Activated CD4-positive, CD25-positive, alpha-beta regulatory T cell (primary cell): ENCODE data around the gene SGTA.

Experiments used
- DNase-seq, 4 experiments: peaks; one replicate each; lab custom pipeline; 2025; lab: John Stamatoyannopoulos, UW

The SGTA gene

GRCh38 chr19:2770055-2771013 lies 12.7 kb downstream of the SGTA start:
- DNase-seq = no peak

- DNase-seq = no peak
These were observed 13.9 kb downstream of the SGTA start for GRCh38 chr19:2769218-2769617.

GRCh38 chr19:2768365-2769132 lies 14.5 kb downstream of the SGTA start:
- DNase-seq = no peak

- no peak for DNase-seq
These were observed 15.4 kb downstream of the SGTA start for GRCh38 chr19:2767688-2768087.

GRCh38 chr19:2766594-2767372 lies 16.3 kb downstream of the SGTA start:
- no peak for DNase-seq

- DNase-seq = no peak
These were observed 17.7 kb downstream of the SGTA start for GRCh38 chr19:2765376-2765775.

- no peak for DNase-seq
These were observed 18.1 kb downstream of the SGTA start for GRCh38 chr19:2764945-2765344.

GRCh38 chr19:2763687-2764086 lies 19.4 kb downstream of the SGTA start:
- DNase-seq = no peak

GRCh38 chr19:2762783-2763496 lies 20.1 kb downstream of the SGTA start:
- DNase-seq = no peak

GRCh38 chr19:2761876-2762782 lies 20.9 kb downstream of the SGTA start:
- DNase-seq = no peak

GRCh38 chr19:2761309-2761677 lies 21.8 kb downstream of the SGTA start:
- DNase-seq = no peak

GRCh38 chr19:2759965-2760364 lies 23.1 kb downstream of the SGTA start:
- DNase-seq = no peak

- no peak for DNase-seq
These were observed 23.7 kb downstream of the SGTA start for GRCh38 chr19:2759362-2759761.

- no peak for DNase-seq
These were observed 24.3 kb downstream of the SGTA start for GRCh38 chr19:2758601-2759313.

GRCh38 chr19:2756921-2757881 lies 25.9 kb downstream of the SGTA start:
- no peak for DNase-seq

- DNase-seq = no peak
These were observed 26.6 kb downstream of the SGTA start for GRCh38 chr19:2756477-2756876.

GRCh38 chr19:2755811-2756210 lies 27.3 kb downstream of the SGTA start:
- DNase-seq = no peak

GRCh38 chr19:2755448-2755705 lies 27.7 kb downstream of the SGTA start:
- DNase-seq = no peak
